Stimulated activated CD8-positive, alpha-beta memory T cell treated with anti-CD3 and anti-CD28 coated beads, Interleukin-7, amount 100 ng/mL, for 1 hour (primary cell): ENCODE data around the gene NKD2.

ENCODE experiments used
- DNase-seq, 2 donors: peaks; one replicate each; pipeline ENCODE4 v3.0.0-alpha.2; 2020; ENCODE audit warnings: low read depth in 2 of 2

The NKD2 gene

DNA sequence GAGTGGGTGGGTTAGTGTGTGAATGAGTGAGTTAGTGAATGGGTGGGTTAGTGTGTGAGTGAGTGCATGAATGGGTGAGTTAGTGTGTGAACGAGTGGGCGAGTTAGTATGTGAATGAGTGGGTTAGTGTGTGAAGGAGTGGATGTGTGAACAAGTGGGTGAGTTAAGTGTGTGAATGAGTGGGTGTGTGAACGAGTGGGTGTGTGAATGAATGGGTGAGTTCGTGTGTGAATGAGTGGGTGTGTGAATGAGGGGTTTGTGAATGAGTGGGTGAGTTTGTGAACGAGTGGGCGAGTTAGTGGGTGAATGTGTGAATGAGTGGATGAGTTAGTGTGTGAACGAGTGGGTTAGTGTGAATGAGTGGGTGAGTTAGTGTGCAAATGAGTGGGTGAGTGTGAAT, 34.0 kb downstream of the NKD2 start:
- DNase-seq: no peak

DNA sequence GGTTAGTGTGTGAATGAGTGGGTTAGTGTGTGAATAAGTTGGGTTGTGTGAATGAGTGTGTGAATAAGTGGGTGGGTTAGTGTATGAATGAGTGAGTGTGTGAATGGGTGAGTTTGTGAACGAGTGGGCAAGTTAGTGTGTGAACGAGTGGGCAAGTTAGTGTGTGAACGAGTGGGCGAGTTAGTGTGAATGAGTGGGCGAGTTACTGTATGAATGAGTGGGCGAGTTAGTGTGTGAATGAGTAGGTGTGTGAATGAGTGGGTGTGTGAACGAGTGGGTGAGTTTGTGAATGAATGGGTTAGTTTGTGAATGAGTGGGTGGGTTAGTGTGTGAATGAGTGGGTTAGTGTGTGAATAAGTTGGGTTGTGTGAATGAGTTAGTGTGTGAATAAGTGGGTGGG, 34.7 kb downstream of the NKD2 start:
- DNase-seq: no peak

DNA sequence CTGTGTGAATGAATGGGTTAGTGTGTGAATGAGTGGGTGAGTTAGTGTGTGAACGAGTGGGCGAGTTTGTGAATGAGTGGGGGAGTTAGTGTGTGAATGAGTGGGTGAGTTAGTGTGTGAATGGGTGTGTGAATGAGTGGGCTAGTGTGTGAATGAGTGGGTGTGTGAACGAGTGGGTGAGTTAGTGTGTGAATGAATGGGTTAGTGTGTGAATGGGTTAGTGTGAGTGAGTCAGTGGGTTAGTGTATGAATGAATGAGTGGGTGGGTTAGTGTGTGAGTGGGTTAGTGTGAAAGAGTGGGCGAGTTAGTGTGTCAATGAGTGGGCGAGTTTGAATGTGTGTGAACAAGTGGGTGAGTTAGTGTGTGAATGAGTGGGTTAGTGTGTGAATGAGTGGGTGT, 35.5 kb downstream of the NKD2 start:
- no peak for DNase-seq

GRCh38 chr5:1045960-1046560, 37.5 kb downstream of the NKD2 start:
- no peak for DNase-seq

GRCh38 chr5:1047332-1047965, 38.8 kb downstream of the NKD2 start:
- no peak for DNase-seq

DNA sequence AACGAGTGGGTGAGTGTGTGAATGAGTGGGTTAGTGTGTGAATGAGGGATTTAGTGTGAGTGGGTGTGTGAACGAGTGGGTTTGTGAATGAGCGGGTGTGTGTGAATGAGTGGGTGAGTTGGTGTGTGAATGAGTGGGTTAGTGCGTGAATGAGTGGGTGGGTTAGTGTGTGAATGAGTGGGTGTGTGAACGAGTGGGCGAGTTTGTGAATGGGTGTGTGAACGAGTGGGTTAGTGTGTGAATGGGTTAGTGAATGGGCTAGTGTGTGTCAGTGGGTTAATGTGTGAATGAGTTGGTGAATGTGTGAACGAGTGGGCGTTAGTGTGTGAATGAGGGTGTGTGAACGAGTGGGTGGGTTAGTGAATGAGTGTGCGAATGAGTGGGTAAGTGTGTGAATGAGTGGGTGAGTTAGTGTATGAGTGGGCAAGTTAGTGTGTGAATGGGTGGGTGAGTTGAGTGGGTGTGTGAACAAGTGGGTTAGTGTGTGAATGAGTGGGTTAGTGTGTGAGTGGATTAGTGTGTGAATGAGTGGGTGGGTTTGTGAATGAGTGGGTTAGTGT, 39.6 kb downstream of the NKD2 start:
- no peak for DNase-seq

GRCh38 chr5:1048861-1049838, 40.5 kb downstream of the NKD2 start:
- no peak for DNase-seq

GRCh38 chr5:1050423-1051365, 42.1 kb downstream of the NKD2 start:
- DNase-seq: no peak

DNA sequence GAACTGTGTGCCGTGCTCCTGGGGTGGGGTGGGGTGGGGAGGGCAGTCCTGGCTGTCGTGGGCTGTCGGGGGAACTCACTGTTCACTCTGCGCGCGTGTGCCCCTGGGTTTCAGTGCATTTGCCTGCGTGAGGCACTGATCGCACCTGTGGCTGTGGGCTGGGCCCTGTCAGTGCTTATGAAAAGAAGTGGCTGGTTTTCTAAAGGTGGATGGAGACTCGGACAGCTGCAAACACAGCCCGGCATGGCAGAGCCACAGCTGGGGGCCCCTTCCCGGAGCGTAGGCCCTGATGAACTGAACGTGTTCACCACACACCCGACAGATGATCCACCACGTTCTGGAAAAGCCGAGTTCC, 42.7 kb downstream of the NKD2 start:
- no peak for DNase-seq

GRCh38 chr5:1052076-1052475, 43.5 kb downstream of the NKD2 start:
- no peak for DNase-seq

DNA sequence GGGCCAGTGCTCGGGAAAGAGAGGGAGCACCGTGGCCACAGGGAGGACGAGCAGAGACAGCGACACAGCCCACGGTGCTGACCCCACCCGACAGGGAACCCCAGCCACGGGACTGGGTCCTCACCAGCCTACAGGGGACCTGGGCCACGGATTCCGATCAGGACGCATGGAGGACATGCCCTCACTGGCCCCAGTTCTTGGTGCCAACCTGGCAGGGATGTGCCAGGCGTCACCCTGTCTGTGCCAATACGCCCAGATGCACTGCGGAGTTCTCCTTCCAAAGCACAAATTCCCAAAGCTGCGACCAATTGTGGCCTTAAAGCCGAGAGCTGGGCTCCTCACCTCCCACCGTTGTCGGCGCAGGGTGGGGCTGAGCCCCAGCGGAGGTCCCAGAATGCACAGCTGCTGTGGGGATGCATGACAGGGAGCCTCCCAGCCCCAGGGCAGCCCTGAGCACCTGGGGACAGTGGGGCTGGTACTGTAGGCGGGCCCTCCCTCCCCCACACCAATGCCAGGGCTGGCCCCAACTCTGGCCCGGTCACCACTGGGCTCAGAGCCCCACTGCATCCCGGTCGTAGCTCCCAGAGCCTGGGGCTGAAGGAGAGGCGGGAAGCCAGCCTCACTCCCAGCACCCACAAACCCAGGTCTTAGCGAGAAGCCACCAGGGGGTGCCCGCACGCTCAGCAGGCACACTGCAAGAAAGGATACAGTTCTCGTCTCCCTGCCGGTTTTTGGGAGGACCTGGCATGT, 44.2 kb downstream of the NKD2 start:
- no peak for DNase-seq

GRCh38 chr5:1053391-1054017, 44.9 kb downstream of the NKD2 start:
- no peak for DNase-seq

DNA sequence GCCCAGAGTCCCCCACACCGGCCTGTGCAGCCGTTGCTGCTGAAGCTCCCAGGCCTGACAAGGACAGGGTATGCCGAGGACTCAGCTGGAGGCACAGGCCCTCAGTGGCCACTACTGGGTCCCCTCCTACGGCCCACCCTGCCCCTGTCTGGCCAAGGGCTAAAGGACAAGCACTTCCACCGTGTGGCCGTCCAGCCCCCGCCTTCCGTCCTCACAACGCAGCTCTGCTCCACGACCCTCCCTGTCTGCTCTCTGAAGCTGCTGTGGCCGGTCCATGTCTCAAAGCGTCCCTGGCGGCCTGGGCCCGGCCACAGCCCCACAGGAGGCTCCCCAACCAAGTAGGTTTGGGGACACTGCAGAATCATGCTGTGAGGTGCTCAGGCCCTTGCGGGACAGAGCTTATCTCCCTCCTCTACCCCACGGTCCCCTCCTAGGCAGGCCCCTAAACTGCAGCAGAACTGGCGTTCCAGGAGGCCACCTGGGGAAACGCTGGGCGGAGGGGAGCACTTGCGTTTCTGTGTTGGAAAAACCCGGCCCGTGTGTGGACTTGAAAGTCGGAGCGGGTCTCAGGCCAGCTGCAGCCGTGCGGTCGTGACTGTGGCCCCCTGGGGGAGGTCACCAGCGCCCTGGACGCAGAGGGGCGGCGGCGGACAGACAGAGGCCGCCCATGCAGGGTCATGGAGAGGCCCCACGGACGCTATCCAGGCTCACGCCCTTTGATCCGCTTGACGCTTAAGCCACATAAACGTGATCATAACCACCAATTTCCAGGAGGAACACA, 45.6 kb downstream of the NKD2 start:
- no peak for DNase-seq

GRCh38 chr5:1054799-1055775, 46.5 kb downstream of the NKD2 start:
- no peak for DNase-seq

DNA sequence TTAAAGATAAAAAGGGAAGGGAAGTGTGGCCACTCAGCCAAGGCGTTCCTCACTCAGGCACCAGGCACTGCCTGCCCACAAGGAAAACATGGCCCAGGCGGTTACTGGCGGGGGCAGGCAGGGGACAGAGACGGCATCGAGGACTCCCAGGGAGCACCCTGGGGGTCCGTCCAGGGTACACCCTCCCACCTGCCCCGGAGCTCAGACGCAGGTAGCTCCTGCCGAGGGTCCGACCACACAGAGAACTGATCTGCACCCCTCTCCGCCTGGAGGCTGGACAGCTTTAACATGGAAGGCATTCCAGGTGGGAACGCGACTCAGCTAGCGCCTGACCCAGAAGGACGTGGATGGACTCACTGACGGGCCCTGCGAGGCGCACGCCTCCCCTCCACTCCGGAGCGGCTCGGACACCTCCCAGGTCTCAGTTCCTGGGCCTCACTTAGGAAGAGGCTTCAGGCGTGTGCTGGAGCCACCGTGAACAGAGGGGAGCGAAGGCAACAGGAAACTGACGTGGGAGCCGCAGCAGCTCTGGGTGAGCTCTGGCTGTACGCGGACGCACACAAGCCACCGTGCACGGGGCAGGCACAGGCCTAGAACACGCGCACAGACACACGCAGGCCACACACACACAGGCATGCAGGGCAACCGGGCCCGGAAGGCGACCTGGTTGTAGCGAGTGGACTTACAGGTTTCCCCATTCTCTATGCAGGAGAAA, 47.5 kb downstream of the NKD2 start:
- DNase-seq: no peak

GRCh38 chr5:1056611-1057484, 48.2 kb downstream of the NKD2 start:
- no peak for DNase-seq
